ENCODE results near the gene FANCI. TPM values are rescaled to one million over a fixed set of nuclear protein-coding genes. Genes with fewer than 3 reads are reported as not detected.

Gene FANCI
- total and polyA plus RNA-seq, 2 of the 4 experiments (the other 2 are of a cell fraction) = 13.2 to 34.2 TPM

DNA sequence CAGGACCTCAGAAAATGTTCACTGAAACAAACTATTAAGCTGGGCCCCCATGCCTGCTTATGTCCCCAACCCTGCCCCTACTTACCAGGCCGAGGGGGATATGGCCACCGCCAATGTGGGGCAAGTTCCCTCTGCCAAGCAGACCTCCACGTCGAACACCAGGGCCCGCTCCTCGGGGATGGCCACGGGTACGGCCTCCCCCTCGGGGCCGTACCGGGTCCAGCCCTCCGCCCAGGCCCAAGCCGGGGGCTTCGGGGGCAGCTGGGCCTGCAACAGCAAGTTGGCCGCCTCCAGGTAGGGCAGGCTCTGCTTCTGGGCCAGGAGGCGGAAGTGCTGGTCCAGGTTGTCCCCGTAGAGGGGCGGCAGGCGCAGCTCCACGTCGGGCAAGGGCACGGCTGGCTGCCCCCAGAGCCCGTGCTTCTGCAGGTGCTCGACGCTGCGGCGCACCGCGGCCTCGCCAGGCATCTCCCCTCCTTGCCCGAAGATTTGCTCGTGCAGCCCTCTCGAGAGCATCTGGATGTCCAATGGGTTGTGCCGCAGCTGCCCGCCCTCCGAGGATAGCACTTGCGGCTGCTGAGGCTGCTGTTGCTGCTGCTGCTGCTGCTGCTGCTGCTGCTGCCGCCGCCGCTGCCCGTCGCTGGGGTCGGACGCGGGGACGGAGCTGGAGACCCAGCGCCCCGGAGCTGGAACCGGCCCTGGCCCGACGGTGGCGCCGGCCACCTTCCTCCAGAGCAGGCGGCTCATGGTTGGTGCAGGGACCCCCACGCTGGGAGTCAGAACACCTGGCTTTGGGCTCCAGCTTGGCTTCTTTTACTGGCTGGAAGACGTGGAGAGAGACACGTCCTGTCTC, 89.5 kb downstream of the FANCI start:
- Histone ChIP-seq H3K4me3 (ENCODE audit: insufficient read depth, low read depth, low read length) (peak overlapping the region; percentile 59), H4K91ac (ENCODE audit: insufficient read depth, low read depth, low read length) (peak overlapping the region; percentile 3; the same call in 1 of the 2 replicates), H3K4me1 (ENCODE audit: control insufficient read depth, insufficient read depth, low read length) (peaks cover 11% of the 10 kb centered on the region; the same call in 1 of the 2 replicates), H3K23ac (ENCODE audit: low read depth, low read length) (peak overlapping the region; percentile 66), H2BK5ac (ENCODE audit: low read depth, low read length, poor library complexity, severe bottlenecking) (no peak overlapping the region), H3K4me2 (ENCODE audit: low read depth, low read length) (peak overlapping the region; percentile 80), H3K14ac (replicated peaks; ENCODE audit: low read depth, low read length) (peak overlapping the region; percentile 74), H2BK20ac (ENCODE audit: low read depth, low read length) (no peak overlapping the region), H3K56ac (ENCODE audit: extremely low read depth, insufficient read depth, low read length) (peak overlapping the region; percentile 52; the same call in 1 of the 2 replicates), H3K4ac (ENCODE audit: low read depth, low read length) (peak overlapping the region; percentile 85; the same call in 1 of the 2 replicates), H3K36me3 (ENCODE audit: control insufficient read depth, insufficient read depth, low read length) (peaks cover 37% of the 10 kb centered on the region), H3K27me3 (ENCODE audit: control insufficient read depth, insufficient read depth, low read length) (peaks cover 3% of the 10 kb centered on the region; the same call in 1 of the 2 replicates), H2BK15ac (ENCODE audit: low read depth, low read length) (no peak overlapping the region), H4K8ac (ENCODE audit: low read depth in 2 of 2, low read length in 2 of 2) (peak overlapping the region; percentile 72 to 80; a peak in 2 of 4 replicates), H4K20me1 (ENCODE audit: insufficient read depth, low read length) (peaks cover 54% of the 10 kb centered on the region), H3K9me3 (ENCODE audit: control insufficient read depth, insufficient read depth, low read length) (no peaks in the 10 kb centered on the region), H2AK9ac (replicated peaks; ENCODE audit: low read depth, low read length, poor library complexity) (peak overlapping the region; percentile 97), H3K9ac (ENCODE audit: low read depth, low read length) (peak overlapping the region; percentile 83), H2AFZ (replicated peaks; ENCODE audit: low read length, poor library complexity) (no peak overlapping the region), H2AK5ac (ENCODE audit: low read depth, low read length) (peak overlapping the region; percentile 66), H3K27ac (ENCODE audit: insufficient read depth, low read length) (no peak overlapping the region), H2BK120ac (ENCODE audit: low read depth, low read length) (no peak overlapping the region), H3K18ac (ENCODE audit: low read depth, low read length) (no peak overlapping the region), H4K5ac (ENCODE audit: low read depth, low read length) (no peak overlapping the region), H3K9me1 (ENCODE audit: insufficient read depth, low read length) (peaks cover 6% of the 10 kb centered on the region; the same call in 1 of the 2 replicates), H3K79me1 (ENCODE audit: low read depth in 1 of 2, low read length in 2 of 2) (peaks cover 37 to 53% of the 10 kb centered on the region in 2 experiments)
- in situ Hi-C loops (cut with MboI; ENCODE audit: low sequenced_read_pairs) = no loop called here
- 94% methylated on average over 35 of the region's 57 CpGs; no CpG with 5 or more reads in 1 of the 2 experiments for WGBS, 2 experiments (ENCODE audit: extremely low coverage in 2 of 2, insufficient read length in 1 of 2)
- dilution Hi-C loops (cut with HindIII; ENCODE audit: low sequenced_read_pairs, unreplicated experiment) = no loop called here
- POLR2A ChIA-PET (ENCODE audit: unreplicated experiment) = no interaction called here
- DNase-seq = no peak
- ATAC-seq (ENCODE audit: low read depth) = no peak
- CTCF ChIA-PET = interaction anchor here (1.6 kb wide), 1 partner anchor 25 kb away, joined by 5 read pairs; no protein-coding TSS in a partner anchor
- no TSS peak for BruUV-seq (replicated peaks)
- intact Hi-C loops (cut with micrococcal nuclease) = no loop called here
- TF ChIP-seq MAFK (IDR thresholded peaks at IDR 0.05; ENCODE audit: low read depth, low read length) (no peak), MXI1 (IDR thresholded peaks at IDR 0.05; ENCODE audit: borderline replicate concordance, low read depth, low read length) (no peak), FOS (IDR thresholded peaks at IDR 0.05; ENCODE audit: low read depth, low read length) (no peak), CHD1 (IDR thresholded peaks at IDR 0.05; ENCODE audit: low read depth, low read length) (no peak), NFE2L2 (IDR thresholded peaks at IDR 0.05; ENCODE audit: low read depth, low read length) (no peak), RCOR1 (IDR thresholded peaks at IDR 0.05; ENCODE audit: insufficient replicate concordance, low read length) (no peak), RFX5 (IDR thresholded peaks at IDR 0.05; ENCODE audit: low read depth, low read length) (no peak), MAZ (IDR thresholded peaks at IDR 0.05; ENCODE audit: borderline replicate concordance, low read depth, low read length) (no peak), BHLHE40 (IDR thresholded peaks at IDR 0.05; ENCODE audit: low read depth, low read length) (no peak), SMC3 (IDR thresholded peaks at IDR 0.05; ENCODE audit: low read depth, low read length) (no peak), POLR2A (IDR thresholded peaks at IDR 0.05; ENCODE audit: low read depth, low read length) (no peak)
- TF ChIP-seq, protein P1, sequence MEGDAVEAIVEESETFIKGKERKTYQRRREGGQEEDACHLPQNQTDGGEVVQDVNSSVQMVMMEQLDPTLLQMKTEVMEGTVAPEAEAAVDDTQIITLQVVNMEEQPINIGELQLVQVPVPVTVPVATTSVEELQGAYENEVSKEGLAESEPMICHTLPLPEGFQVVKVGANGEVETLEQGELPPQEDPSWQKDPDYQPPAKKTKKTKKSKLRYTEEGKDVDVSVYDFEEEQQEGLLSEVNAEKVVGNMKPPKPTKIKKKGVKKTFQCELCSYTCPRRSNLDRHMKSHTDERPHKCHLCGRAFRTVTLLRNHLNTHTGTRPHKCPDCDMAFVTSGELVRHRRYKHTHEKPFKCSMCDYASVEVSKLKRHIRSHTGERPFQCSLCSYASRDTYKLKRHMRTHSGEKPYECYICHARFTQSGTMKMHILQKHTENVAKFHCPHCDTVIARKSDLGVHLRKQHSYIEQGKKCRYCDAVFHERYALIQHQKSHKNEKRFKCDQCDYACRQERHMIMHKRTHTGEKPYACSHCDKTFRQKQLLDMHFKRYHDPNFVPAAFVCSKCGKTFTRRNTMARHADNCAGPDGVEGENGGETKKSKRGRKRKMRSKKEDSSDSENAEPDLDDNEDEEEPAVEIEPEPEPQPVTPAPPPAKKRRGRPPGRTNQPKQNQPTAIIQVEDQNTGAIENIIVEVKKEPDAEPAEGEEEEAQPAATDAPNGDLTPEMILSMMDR (conservative IDR thresholded peaks at IDR 0.05; ENCODE audit: low read depth, low read length) = no peak
- TF ChIP-seq, protein P2, sequence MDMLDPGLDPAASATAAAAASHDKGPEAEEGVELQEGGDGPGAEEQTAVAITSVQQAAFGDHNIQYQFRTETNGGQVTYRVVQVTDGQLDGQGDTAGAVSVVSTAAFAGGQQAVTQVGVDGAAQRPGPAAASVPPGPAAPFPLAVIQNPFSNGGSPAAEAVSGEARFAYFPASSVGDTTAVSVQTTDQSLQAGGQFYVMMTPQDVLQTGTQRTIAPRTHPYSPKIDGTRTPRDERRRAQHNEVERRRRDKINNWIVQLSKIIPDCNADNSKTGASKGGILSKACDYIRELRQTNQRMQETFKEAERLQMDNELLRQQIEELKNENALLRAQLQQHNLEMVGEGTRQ (IDR thresholded peaks at IDR 0.05; ENCODE audit: low read depth, low read length) = no peak
- TF ChIP-seq, protein P3, sequence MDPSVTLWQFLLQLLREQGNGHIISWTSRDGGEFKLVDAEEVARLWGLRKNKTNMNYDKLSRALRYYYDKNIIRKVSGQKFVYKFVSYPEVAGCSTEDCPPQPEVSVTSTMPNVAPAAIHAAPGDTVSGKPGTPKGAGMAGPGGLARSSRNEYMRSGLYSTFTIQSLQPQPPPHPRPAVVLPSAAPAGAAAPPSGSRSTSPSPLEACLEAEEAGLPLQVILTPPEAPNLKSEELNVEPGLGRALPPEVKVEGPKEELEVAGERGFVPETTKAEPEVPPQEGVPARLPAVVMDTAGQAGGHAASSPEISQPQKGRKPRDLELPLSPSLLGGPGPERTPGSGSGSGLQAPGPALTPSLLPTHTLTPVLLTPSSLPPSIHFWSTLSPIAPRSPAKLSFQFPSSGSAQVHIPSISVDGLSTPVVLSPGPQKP (IDR thresholded peaks at IDR 0.05; ENCODE audit: borderline replicate concordance, low read depth, low read length) = no peak
